ENCODE data around the gene ANO4.

GRCh38 chr12:100963381-100963780, 168.8 kb downstream of the ANO4 start:
- TF ChIP-seq, protein P1, sequence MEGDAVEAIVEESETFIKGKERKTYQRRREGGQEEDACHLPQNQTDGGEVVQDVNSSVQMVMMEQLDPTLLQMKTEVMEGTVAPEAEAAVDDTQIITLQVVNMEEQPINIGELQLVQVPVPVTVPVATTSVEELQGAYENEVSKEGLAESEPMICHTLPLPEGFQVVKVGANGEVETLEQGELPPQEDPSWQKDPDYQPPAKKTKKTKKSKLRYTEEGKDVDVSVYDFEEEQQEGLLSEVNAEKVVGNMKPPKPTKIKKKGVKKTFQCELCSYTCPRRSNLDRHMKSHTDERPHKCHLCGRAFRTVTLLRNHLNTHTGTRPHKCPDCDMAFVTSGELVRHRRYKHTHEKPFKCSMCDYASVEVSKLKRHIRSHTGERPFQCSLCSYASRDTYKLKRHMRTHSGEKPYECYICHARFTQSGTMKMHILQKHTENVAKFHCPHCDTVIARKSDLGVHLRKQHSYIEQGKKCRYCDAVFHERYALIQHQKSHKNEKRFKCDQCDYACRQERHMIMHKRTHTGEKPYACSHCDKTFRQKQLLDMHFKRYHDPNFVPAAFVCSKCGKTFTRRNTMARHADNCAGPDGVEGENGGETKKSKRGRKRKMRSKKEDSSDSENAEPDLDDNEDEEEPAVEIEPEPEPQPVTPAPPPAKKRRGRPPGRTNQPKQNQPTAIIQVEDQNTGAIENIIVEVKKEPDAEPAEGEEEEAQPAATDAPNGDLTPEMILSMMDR (IDR thresholded peaks at IDR 0.05 in 4 of 5, conservative IDR thresholded peaks at IDR 0.05 in 1 of 5), result no peak
- no peak for TF ChIP-seq POLR2A (IDR thresholded peaks at IDR 0.05)

Measured in gastrocnemius medialis (tissue), 4 donors.